ENCODE results near the gene TMUB2. TPM values are rescaled to one million over a fixed set of nuclear protein-coding genes. Genes with fewer than 3 reads are reported as not detected.
A peak's percentile ranks its signal among the peaks of the same experiment; 100 is the strongest.

Gene TMUB2
- total and polyA plus RNA-seq, 9 of the 15 experiments (the other 6 are each of a cell fraction or from before 2014, with no cell fraction given) = 4.1 to 29.8 (median 16.3) TPM

DNA sequence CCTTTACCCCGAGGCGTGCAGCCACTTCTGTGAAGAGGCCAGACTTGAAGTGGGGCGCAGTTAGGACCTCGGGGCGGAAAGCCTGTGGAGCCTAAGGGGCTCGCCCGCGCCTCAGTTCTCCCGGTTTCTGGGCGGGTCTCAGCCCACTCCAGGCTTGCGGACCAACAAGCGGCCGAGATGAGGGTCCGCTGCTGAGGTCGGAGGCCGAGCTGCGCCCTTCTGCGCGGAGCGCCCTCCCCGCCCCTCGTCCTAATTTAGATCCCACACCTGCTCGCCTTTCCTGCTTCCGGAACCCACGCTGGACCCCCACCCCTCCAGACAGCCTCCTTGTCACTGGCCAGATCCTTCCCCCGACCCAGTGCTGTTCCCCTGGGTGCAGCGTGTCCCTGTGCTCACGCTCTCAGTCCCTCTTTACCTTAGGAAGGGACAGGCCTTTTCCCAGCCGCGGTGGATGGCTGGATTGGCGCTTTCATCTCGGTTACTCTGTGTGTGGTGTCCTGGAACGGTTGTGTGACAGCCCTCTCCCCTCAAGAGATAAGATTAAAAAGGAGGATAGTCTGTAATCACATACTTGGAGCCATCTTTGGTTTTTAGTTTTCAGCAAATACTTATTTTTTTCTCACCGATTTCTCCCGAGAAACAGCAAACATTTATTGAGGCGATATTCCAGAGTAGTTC lies 13.8 kb downstream of the TMUB2 start (continued):
- TF ChIP-seq EP400 (IDR thresholded peaks at IDR 0.05) (peak; percentile 57; the same call in 1 of the 2 replicates), ZNF384 (IDR thresholded peaks at IDR 0.05; ENCODE audit: low read depth, low read length) (no peak), TRIM28 (IDR thresholded peaks at IDR 0.05) (no peak), GATA2 (CRISPR knock-in tag; IDR thresholded peaks at IDR 0.05) (no peak), SMAD3 (CRISPR knock-in tag; conservative IDR thresholded peaks at IDR 0.05) (no peak), PHB (CRISPR knock-in tag; IDR thresholded peaks at IDR 0.05) (no peak), POLR2AphosphoS5 (IDR thresholded peaks at IDR 0.05; ENCODE audit: control insufficient read depth, insufficient read depth, low read depth, low read length) (peak; percentile 55; the same call in 1 of the 2 replicates), ZNF232 (CRISPR knock-in tag; IDR thresholded peaks at IDR 0.05) (no peak), JUNB (CRISPR knock-in tag; conservative IDR thresholded peaks at IDR 0.05) (no peak), ZC3H8 (IDR thresholded peaks at IDR 0.05) (no peak), FOSL1 (tag; conservative IDR thresholded peaks at IDR 0.05) (no peak)
- TF ChIP-seq, protein P1, sequence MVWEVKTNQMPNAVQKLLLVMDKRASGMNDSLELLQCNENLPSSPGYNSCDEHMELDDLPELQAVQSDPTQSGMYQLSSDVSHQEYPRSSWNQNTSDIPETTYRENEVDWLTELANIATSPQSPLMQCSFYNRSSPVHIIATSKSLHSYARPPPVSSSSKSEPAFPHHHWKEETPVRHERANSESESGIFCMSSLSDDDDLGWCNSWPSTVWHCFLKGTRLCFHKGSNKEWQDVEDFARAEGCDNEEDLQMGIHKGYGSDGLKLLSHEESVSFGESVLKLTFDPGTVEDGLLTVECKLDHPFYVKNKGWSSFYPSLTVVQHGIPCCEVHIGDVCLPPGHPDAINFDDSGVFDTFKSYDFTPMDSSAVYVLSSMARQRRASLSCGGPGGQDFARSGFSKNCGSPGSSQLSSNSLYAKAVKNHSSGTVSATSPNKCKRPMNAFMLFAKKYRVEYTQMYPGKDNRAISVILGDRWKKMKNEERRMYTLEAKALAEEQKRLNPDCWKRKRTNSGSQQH (CRISPR knock-in tag; IDR thresholded peaks at IDR 0.05) = 0 out of 2 replicates have a peak, but pooled peaks have one; percentile 38
- TF ChIP-seq, protein P2, sequence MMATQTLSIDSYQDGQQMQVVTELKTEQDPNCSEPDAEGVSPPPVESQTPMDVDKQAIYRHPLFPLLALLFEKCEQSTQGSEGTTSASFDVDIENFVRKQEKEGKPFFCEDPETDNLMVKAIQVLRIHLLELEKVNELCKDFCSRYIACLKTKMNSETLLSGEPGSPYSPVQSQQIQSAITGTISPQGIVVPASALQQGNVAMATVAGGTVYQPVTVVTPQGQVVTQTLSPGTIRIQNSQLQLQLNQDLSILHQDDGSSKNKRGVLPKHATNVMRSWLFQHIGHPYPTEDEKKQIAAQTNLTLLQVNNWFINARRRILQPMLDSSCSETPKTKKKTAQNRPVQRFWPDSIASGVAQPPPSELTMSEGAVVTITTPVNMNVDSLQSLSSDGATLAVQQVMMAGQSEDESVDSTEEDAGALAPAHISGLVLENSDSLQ (IDR thresholded peaks at IDR 0.05) = peak; percentile 27; the same call in 1 of the 2 replicates
- TF ChIP-seq, protein P3, sequence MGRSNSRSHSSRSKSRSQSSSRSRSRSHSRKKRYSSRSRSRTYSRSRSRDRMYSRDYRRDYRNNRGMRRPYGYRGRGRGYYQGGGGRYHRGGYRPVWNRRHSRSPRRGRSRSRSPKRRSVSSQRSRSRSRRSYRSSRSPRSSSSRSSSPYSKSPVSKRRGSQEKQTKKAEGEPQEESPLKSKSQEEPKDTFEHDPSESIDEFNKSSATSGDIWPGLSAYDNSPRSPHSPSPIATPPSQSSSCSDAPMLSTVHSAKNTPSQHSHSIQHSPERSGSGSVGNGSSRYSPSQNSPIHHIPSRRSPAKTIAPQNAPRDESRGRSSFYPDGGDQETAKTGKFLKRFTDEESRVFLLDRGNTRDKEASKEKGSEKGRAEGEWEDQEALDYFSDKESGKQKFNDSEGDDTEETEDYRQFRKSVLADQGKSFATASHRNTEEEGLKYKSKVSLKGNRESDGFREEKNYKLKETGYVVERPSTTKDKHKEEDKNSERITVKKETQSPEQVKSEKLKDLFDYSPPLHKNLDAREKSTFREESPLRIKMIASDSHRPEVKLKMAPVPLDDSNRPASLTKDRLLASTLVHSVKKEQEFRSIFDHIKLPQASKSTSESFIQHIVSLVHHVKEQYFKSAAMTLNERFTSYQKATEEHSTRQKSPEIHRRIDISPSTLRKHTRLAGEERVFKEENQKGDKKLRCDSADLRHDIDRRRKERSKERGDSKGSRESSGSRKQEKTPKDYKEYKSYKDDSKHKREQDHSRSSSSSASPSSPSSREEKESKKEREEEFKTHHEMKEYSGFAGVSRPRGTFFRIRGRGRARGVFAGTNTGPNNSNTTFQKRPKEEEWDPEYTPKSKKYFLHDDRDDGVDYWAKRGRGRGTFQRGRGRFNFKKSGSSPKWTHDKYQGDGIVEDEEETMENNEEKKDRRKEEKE (IDR thresholded peaks at IDR 0.05; ENCODE audit: borderline replicate concordance in 1 of 2, control insufficient read depth in 1 of 2, low read depth in 2 of 2, low read length in 1 of 2) = no peak
- TF ChIP-seq, protein P4, sequence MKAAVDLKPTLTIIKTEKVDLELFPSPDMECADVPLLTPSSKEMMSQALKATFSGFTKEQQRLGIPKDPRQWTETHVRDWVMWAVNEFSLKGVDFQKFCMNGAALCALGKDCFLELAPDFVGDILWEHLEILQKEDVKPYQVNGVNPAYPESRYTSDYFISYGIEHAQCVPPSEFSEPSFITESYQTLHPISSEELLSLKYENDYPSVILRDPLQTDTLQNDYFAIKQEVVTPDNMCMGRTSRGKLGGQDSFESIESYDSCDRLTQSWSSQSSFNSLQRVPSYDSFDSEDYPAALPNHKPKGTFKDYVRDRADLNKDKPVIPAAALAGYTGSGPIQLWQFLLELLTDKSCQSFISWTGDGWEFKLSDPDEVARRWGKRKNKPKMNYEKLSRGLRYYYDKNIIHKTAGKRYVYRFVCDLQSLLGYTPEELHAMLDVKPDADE (conservative IDR thresholded peaks at IDR 0.05; ENCODE audit: control insufficient read depth, low read depth, low read length) = no peak
- TF ChIP-seq, protein P5, sequence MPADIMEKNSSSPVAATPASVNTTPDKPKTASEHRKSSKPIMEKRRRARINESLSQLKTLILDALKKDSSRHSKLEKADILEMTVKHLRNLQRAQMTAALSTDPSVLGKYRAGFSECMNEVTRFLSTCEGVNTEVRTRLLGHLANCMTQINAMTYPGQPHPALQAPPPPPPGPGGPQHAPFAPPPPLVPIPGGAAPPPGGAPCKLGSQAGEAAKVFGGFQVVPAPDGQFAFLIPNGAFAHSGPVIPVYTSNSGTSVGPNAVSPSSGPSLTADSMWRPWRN (IDR thresholded peaks at IDR 0.05; ENCODE audit: low read depth) = no peak
- TF ChIP-seq, protein P6, sequence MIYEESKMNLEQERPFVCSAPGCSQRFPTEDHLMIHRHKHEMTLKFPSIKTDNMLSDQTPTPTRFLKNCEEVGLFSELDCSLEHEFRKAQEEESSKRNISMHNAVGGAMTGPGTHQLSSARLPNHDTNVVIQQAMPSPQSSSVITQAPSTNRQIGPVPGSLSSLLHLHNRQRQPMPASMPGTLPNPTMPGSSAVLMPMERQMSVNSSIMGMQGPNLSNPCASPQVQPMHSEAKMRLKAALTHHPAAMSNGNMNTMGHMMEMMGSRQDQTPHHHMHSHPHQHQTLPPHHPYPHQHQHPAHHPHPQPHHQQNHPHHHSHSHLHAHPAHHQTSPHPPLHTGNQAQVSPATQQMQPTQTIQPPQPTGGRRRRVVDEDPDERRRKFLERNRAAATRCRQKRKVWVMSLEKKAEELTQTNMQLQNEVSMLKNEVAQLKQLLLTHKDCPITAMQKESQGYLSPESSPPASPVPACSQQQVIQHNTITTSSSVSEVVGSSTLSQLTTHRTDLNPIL (CRISPR knock-in tag; IDR thresholded peaks at IDR 0.05) = no peak

Data from K562 (cell line).